OCI-LY7 (cell line): ENCODE results near the gene IQCK.

ENCODE experiments used
- EZH2phosphoT487 ChIP-seq: fragments of 200-600 bp; sonication (generic); IDR thresholded peaks from 2 replicates; pipeline ENCODE4 v1.6.1; 2018; ENCODE audit warnings: low read depth, borderline replicate concordance, mild to moderate bottlenecking, mixed run types, antibody characterized with exemption, low read length, moderate library complexity, mixed read lengths
- TF ChIP-seq, protein P1 (sequence below): fragments of 200-600 bp; sonication (generic); conservative IDR thresholded peaks from 2 replicates; pipeline ENCODE4 v1.5.1; 2014; ENCODE audit warnings: mild to moderate bottlenecking, antibody characterized with exemption, low read length, moderate library complexity, mixed read lengths

DNA sequence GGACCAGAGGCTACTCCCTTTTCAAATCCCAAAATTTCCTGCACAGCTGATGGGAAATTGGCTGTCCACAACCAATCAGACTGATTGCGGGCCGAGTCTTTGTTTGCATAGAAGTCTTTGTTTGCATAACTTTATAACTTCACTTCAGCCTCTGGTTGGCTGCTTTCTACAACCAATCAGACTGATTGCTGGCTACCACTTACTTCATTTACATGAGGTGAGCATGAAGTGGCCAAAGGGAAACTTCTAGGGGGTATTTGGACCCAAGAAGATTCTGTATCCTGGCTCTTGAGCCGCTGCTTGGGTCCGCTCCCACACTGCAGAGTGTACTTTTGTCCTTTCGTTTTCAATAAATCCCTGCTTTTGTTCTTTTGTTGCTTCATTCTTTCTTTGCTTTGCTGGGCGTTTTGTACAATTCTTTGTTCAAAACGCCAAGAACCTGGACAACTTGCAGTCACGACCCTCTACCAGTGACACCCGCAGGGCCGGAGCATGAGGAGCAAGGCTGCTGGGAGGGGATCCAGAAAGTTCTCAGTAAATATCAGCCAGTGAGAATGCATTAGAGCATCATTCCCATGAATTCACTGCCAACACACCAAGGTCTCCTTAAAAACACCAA lies 67.5 kb downstream of the IQCK start:
- TF ChIP-seq, protein P1, sequence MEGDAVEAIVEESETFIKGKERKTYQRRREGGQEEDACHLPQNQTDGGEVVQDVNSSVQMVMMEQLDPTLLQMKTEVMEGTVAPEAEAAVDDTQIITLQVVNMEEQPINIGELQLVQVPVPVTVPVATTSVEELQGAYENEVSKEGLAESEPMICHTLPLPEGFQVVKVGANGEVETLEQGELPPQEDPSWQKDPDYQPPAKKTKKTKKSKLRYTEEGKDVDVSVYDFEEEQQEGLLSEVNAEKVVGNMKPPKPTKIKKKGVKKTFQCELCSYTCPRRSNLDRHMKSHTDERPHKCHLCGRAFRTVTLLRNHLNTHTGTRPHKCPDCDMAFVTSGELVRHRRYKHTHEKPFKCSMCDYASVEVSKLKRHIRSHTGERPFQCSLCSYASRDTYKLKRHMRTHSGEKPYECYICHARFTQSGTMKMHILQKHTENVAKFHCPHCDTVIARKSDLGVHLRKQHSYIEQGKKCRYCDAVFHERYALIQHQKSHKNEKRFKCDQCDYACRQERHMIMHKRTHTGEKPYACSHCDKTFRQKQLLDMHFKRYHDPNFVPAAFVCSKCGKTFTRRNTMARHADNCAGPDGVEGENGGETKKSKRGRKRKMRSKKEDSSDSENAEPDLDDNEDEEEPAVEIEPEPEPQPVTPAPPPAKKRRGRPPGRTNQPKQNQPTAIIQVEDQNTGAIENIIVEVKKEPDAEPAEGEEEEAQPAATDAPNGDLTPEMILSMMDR, result no peak
- no peak for TF ChIP-seq EZH2phosphoT487
